Glomerular endothelial cell (primary cell): ENCODE data around the gene VEZF1. TPM values are rescaled to one million over a fixed set of nuclear protein-coding genes. Genes with fewer than 3 reads are reported as not detected.

ENCODE experiments used
- DNase-seq: peaks from one replicate; pipeline ENCODE4 v3.0.0-alpha.2; 2011; ENCODE audit warnings: low read depth, low spot score; ENCODE audit errors: extremely low read depth
- total RNA-seq: library from RNA; depleted of rRNA; stranded (reverse); fragments of >200 nt; gene quantifications from 2 replicates; pipeline ENCODE4 v1.2.3, GENCODE V29; 2015

VEZF1 gene
- total RNA-seq, 1 donor from 2014 or later = 56.5 TPM

GRCh38 chr17:57935833-57936807 lies 51.9 kb downstream of the VEZF1 start:
- DNase-seq = no peak

GRCh38 chr17:57931488-57932137 lies 56.4 kb downstream of the VEZF1 start:
- no peak for DNase-seq

- no peak for DNase-seq
Observed at GRCh38 chr17:57930239-57930638, 57.8 kb downstream of the VEZF1 start.

DNA sequence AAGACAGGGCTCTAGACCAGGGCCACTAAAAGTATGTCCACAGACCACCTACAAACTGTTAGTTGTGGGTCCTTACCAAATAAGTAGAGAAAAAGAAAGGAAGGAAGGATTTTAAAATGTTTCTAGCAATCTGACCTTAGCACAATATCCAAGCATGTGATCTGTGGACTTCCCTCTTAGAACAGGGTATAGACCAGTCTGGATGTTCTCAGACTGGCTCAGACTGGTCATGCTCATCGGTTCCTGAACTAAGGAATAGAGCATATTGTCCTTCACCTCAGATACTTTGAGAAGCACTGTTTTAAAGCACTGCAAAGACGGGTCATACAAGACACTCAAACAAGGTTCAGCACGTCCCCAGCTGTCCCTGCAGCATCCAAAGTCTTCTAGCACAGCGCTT lies 58.7 kb downstream of the VEZF1 start:
- no peak for DNase-seq

DNA sequence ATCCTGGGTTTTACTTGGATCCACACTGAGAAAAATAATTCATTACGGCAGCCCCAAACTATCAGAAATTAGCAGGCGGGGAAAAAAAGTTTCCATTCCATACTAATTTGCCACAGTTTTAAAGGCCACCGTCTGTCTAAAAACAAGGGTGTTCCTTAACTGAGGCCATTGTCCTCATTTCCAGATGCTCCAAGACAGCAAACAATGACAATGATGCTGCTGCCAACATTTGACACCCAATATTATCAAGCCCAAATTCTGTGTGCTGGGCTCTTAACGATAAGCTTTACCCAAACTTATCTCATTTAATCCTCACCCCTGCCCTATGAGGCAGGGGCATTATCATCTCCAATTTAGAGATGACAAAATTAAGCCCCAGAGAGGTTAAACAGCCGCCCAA lies 59.1 kb downstream of the VEZF1 start:
- DNase-seq = no peak

- DNase-seq = no peak
Observed at GRCh38 chr17:57927048-57927723, 60.9 kb downstream of the VEZF1 start.

GRCh38 chr17:57926723-57927047 lies 61.4 kb downstream of the VEZF1 start:
- no peak for DNase-seq

DNA sequence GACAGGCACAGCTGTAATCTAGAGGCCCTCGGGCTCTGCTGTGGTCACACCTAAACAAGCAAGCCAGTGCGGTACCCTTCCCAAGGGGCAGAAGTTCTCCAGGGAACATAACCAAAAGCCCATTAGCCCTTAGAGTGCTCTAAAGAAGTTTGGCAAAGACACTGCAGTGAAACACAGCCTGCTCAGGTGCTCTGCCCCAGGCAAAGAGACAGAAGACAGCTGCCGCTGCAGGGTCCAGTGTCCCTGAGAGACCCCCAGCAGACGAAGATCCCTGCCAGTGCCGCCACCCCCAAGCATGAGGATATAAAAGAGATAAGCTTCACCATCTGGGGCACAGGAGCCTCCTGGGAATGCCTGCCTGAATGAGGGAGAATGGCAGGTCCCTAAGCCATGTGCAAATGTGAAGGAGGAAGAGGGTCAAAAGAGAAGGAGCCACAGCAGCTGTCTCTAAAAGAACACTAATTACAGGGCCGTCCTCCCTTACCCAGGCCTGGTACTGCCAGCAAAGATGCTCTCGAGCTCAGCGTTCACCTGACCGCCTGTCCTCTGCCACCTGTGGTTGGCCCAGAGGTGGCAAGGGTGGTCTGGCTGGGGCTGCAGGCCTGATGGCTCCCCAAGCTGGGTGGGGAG lies 62.6 kb downstream of the VEZF1 start:
- DNase-seq = no peak

- no peak for DNase-seq
Observed at GRCh38 chr17:57924677-57925076, 63.4 kb downstream of the VEZF1 start.

Other genes starting within 250 kb of the VEZF1 start
- not detected in 2 replicates for gene CCDC182, start 243.0 kb downstream of the VEZF1 start, total RNA-seq
- 9.8 and 23.3 TPM in 2 replicates for gene MRPS23, start 138.2 kb downstream of the VEZF1 start, total RNA-seq
- 19.8 and 27.3 TPM in 2 replicates for gene CUEDC1, start 32.8 kb downstream of the VEZF1 start, total RNA-seq
- gene SRSF1, start 19.0 kb upstream of the VEZF1 start, total RNA-seq = 150 and 159 TPM in 2 replicates
- gene DYNLL2, start 95.2 kb upstream of the VEZF1 start, total RNA-seq = 10.8 and 11.8 TPM in 2 replicates
- not detected in 2 replicates for gene OR4D1, start 160.1 kb upstream of the VEZF1 start, total RNA-seq
- gene OR4D2, start 178.7 kb upstream of the VEZF1 start, total RNA-seq = not detected in 2 replicates
- not detected in 2 replicates for gene EPX, start 204.5 kb upstream of the VEZF1 start, total RNA-seq
- 4.7 and 13.8 TPM in 2 replicates for gene MKS1, start 231.0 kb upstream of the VEZF1 start, total RNA-seq